Uterus (tissue), 2 donors: ENCODE data around the gene NSD1.

Experiments
- POLR2A ChIP-seq, 2 donors: fragments of 450-650 bp; IDR thresholded peaks; one replicate each; pipeline ENCODE4 v1.6.1; 2016; ENCODE audit warnings: antibody characterized with exemption in 2 of 2, mild to moderate bottlenecking in 1 of 2, moderate library complexity in 1 of 2
- TF ChIP-seq, protein P1 (sequence below), 4 experiments: fragments of 200-600 bp in 2 of 4; fragments of 450-650 bp in 2 of 4; sonication (generic) in 2 of 4; IDR thresholded peaks; one replicate each; pipeline ENCODE4 v1.5.1; 2016 to 2019; ENCODE audit warnings: antibody characterized with exemption in 4 of 4, mild to moderate bottlenecking in 2 of 4, moderate library complexity in 1 of 4

GRCh38 chr5:177329883-177330282 lies 196.3 kb downstream of the NSD1 start:
- TF ChIP-seq, protein P1, sequence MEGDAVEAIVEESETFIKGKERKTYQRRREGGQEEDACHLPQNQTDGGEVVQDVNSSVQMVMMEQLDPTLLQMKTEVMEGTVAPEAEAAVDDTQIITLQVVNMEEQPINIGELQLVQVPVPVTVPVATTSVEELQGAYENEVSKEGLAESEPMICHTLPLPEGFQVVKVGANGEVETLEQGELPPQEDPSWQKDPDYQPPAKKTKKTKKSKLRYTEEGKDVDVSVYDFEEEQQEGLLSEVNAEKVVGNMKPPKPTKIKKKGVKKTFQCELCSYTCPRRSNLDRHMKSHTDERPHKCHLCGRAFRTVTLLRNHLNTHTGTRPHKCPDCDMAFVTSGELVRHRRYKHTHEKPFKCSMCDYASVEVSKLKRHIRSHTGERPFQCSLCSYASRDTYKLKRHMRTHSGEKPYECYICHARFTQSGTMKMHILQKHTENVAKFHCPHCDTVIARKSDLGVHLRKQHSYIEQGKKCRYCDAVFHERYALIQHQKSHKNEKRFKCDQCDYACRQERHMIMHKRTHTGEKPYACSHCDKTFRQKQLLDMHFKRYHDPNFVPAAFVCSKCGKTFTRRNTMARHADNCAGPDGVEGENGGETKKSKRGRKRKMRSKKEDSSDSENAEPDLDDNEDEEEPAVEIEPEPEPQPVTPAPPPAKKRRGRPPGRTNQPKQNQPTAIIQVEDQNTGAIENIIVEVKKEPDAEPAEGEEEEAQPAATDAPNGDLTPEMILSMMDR (IDR thresholded peaks at IDR 0.05): no peak
- no peak for TF ChIP-seq POLR2A (IDR thresholded peaks at IDR 0.05)
